ENCODE results near the gene BRINP3. TPM values are rescaled to one million over a fixed set of nuclear protein-coding genes. Genes with fewer than 3 reads are reported as not detected.

BRINP3 gene
- total RNA-seq, 1 donor from 2014 or later: 1.5 TPM

DNA sequence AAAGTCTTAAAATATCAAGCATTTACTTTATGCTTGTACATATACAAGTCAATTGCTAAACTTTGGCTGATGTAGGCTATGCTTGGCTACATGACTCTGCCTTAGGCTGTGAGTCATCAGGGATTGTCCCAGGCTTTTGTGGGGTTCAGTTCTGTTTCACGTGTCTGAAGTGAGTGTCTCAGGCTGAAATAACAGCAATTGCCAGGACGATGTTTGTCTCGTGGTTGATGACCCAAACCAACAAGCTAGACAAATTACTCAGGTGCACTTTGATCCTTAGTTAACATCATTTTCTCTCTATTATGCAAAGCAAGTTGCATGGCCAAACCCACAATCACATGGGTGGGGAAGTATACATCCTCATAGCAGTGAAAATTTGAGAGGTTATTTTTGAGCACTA, 410.1 kb downstream of the BRINP3 start:
- intact Hi-C loops (cut with DNase I): no loop called here
- no peaks in the 10 kb centered on the region for H3K36me3 ChIP-seq
- no peak for DNase-seq (ENCODE audit: low spot score in 2 of 2)
- no peak overlapping the region for H3K4me3 ChIP-seq
- TF ChIP-seq, protein P1, sequence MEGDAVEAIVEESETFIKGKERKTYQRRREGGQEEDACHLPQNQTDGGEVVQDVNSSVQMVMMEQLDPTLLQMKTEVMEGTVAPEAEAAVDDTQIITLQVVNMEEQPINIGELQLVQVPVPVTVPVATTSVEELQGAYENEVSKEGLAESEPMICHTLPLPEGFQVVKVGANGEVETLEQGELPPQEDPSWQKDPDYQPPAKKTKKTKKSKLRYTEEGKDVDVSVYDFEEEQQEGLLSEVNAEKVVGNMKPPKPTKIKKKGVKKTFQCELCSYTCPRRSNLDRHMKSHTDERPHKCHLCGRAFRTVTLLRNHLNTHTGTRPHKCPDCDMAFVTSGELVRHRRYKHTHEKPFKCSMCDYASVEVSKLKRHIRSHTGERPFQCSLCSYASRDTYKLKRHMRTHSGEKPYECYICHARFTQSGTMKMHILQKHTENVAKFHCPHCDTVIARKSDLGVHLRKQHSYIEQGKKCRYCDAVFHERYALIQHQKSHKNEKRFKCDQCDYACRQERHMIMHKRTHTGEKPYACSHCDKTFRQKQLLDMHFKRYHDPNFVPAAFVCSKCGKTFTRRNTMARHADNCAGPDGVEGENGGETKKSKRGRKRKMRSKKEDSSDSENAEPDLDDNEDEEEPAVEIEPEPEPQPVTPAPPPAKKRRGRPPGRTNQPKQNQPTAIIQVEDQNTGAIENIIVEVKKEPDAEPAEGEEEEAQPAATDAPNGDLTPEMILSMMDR (IDR thresholded peaks at IDR 0.05): no peak
- no peaks in the 10 kb centered on the region for H3K27me3 ChIP-seq
- no peaks in the 10 kb centered on the region for H3K4me1 ChIP-seq
- H3K27ac ChIP-seq: no peak overlapping the region
- H3K9me3 ChIP-seq: no peaks in the 10 kb centered on the region

DNA sequence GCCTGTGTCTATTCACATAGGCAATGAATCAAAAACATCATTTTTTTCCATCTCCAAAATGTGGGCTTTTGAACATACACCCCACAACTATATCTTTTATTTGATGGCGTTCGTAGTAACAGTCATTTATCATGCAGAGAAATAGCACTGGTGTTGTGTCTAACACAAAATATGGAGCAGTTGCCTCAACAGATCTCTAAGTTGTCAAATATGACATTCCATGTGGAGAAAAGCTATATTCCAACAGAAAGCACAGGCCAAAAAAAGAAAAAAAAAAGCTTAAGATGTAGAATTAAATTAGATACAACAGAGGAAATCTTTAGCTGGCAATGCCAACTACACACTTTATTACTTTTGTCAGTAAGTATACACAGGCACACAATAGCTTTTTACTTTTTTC, 411.7 kb downstream of the BRINP3 start:
- H3K27ac ChIP-seq: no peak overlapping the region
- no peaks in the 10 kb centered on the region for H3K27me3 ChIP-seq
- TF ChIP-seq, protein P1 (IDR thresholded peaks at IDR 0.05): no peak
- H3K9me3 ChIP-seq: no peaks in the 10 kb centered on the region
- H3K36me3 ChIP-seq: no peaks in the 10 kb centered on the region
- DNase-seq (ENCODE audit: low spot score in 2 of 2): no peak
- H3K4me1 ChIP-seq: no peaks in the 10 kb centered on the region
- H3K4me3 ChIP-seq: no peak overlapping the region
- intact Hi-C loops (cut with DNase I): no loop called here

DNA sequence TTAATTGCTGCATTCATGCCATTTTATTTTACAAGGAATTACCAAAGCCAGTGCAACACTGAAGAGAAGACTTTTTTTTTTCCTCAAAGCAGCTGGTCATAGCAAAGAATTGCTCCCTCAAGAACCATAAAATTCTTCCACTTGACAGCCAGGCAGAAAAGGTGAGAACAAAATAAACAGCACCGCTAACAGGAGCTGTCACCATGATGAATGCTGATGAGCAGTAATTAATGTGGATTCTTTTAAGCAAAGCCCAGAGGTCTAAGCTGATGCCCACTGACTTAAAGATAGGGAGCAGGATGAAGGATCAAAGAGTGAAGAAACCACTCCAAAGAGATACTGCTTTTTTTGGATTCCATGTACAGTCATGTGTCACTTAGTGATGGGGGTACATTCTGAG, 428.4 kb downstream of the BRINP3 start:
- no peaks in the 10 kb centered on the region for H3K9me3 ChIP-seq
- no peak overlapping the region for H3K4me3 ChIP-seq
- no peaks in the 10 kb centered on the region for H3K36me3 ChIP-seq
- H3K27me3 ChIP-seq: no peaks in the 10 kb centered on the region
- no peaks in the 10 kb centered on the region for H3K4me1 ChIP-seq
- H3K27ac ChIP-seq: no peak overlapping the region
- intact Hi-C loops (cut with DNase I): no loop called here
- TF ChIP-seq, protein P1 (IDR thresholded peaks at IDR 0.05): no peak
- no peak for DNase-seq (ENCODE audit: low spot score in 2 of 2)
